Gastroesophageal sphincter (tissue), 3 donors: ENCODE data around the gene PDGFB.

Experiments
- CTCF ChIP-seq, 4 experiments: fragments of 200-600 bp in 2 of 4; fragments of 450-650 bp in 2 of 4; sonication (generic) in 1 of 4; IDR thresholded peaks; one replicate each; pipeline ENCODE4 v1.5.1; 2017 to 2019; ENCODE audit warnings: antibody characterized with exemption in 4 of 4, mild to moderate bottlenecking in 2 of 4, moderate library complexity in 2 of 4
- EP300 ChIP-seq: sonication (generic); formaldehyde crosslinking; IDR thresholded peaks from one replicate; pipeline ENCODE4 v1.6.1; 2017; ENCODE audit warnings: antibody characterized with exemption, mild to moderate bottlenecking

GRCh38 chr22:39175353-39176142 lies 69.2 kb downstream of the PDGFB start:
- no peak for TF ChIP-seq CTCF (IDR thresholded peaks at IDR 0.05)
- no peak for TF ChIP-seq EP300
